Osteoblast (primary cell): ENCODE measurements around the gene MSL3B.
A peak's percentile ranks its signal among the peaks of the same experiment; 100 is the strongest.

Experiments
- DNase-seq: peaks from one replicate; pipeline ENCODE4 v3.0.0; 2011; ENCODE audit warnings: low spot score, mixed read lengths; ENCODE audit not compliant: insufficient read length; ENCODE audit errors: missing footprints
- H2AFZ ChIP-seq: 2 replicates; pipeline ENCODE4 v1.6.0; 2011; ENCODE audit warnings: mild to moderate bottlenecking, low read length
- H3K27ac ChIP-seq: 2 replicates; pipeline ENCODE4 v1.5.1; 2011; ENCODE audit warnings: mild to moderate bottlenecking, low read depth, low read length, moderate library complexity
- H3K27me3 ChIP-seq: 2 replicates; pipeline ENCODE4 v1.6.0; 2012; ENCODE audit warnings: mild to moderate bottlenecking, control low read depth, inconsistent platforms, low read length, moderate library complexity; ENCODE audit not compliant: insufficient read depth
- H3K36me3 ChIP-seq: 2 replicates; pipeline ENCODE4 v1.5.1; 2011; ENCODE audit warnings: mild to moderate bottlenecking, low read length, control low read depth, moderate library complexity; ENCODE audit not compliant: insufficient read depth
- H3K4me1 ChIP-seq: 2 replicates; pipeline ENCODE4 v1.5.1; 2011; ENCODE audit warnings: mild to moderate bottlenecking, low read length, control low read depth, moderate library complexity; ENCODE audit not compliant: insufficient read depth
- H3K4me2 ChIP-seq: 2 replicates; pipeline ENCODE4 v1.6.0; 2011; ENCODE audit warnings: mild to moderate bottlenecking, low read length; ENCODE audit not compliant: insufficient read depth
- H3K4me3 ChIP-seq: fragments of 200-600 bp; sonication (generic); 3 replicates; pipeline ENCODE4 v1.5.1; 2012; ENCODE audit warnings: mild to moderate bottlenecking, low read length, inconsistent platforms; ENCODE audit not compliant: insufficient read depth
- H3K79me2 ChIP-seq: 2 replicates; pipeline ENCODE4 v1.6.0; 2012; ENCODE audit warnings: mild to moderate bottlenecking, low read length, control low read depth, inconsistent platforms; ENCODE audit not compliant: insufficient read depth
- H3K9me3 ChIP-seq: 2 replicates; pipeline ENCODE4 v1.5.1; 2011; ENCODE audit warnings: low read depth, low read length, control low read depth
- H4K20me1 ChIP-seq: 2 replicates; pipeline ENCODE4 v1.6.0; 2012; ENCODE audit warnings: mild to moderate bottlenecking, low read length, control low read depth; ENCODE audit not compliant: insufficient read depth
- CTCF ChIP-seq: IDR thresholded peaks from 2 replicates; pipeline ENCODE4 v1.5.1; 2011; ENCODE audit warnings: mild to moderate bottlenecking, low read depth, low read length, moderate library complexity; ENCODE audit errors: extremely low read depth

MSL3B gene

GRCh38 chr2:233838726-233839446, 29.3 kb downstream of the MSL3B start:
- peak overlapping the region; percentile 35 for H2AFZ ChIP-seq
- H4K20me1 ChIP-seq, result peaks cover 4% of the 10 kb centered on the region
- DNase-seq, result peak; percentile 50
- TF ChIP-seq CTCF, result no peak
- H3K36me3 ChIP-seq, result peaks cover 63% of the 10 kb centered on the region
- H3K4me2 ChIP-seq, result no peak overlapping the region
- H3K4me3 ChIP-seq, result no peak overlapping the region
- no peaks in the 10 kb centered on the region for H3K27me3 ChIP-seq
- no peaks in the 10 kb centered on the region for H3K9me3 ChIP-seq
- H3K79me2 ChIP-seq, result peaks cover 77% of the 10 kb centered on the region
- H3K4me1 ChIP-seq, result no peaks in the 10 kb centered on the region
- no peak overlapping the region for H3K27ac ChIP-seq

GRCh38 chr2:233838251-233838650, 29.9 kb downstream of the MSL3B start:
- Histone ChIP-seq H2AFZ (peak overlapping the region; percentile 35), H4K20me1 (peaks cover 4% of the 10 kb centered on the region), H3K4me2 (no peak overlapping the region), H3K79me2 (peaks cover 71% of the 10 kb centered on the region), H3K27me3 (no peaks in the 10 kb centered on the region), H3K27ac (no peak overlapping the region), H3K4me3 (no peak overlapping the region), H3K9me3 (no peaks in the 10 kb centered on the region), H3K36me3 (peaks cover 57% of the 10 kb centered on the region), H3K4me1 (no peaks in the 10 kb centered on the region)
- TF ChIP-seq CTCF, result no peak
- DNase-seq, result no peak

- H3K36me3 ChIP-seq, result peaks cover 52% of the 10 kb centered on the region
- H3K27ac ChIP-seq, result no peak overlapping the region
- no peak for TF ChIP-seq CTCF
- peak overlapping the region; percentile 13 for H2AFZ ChIP-seq
- H3K4me2 ChIP-seq, result no peak overlapping the region
- H3K4me1 ChIP-seq, result no peaks in the 10 kb centered on the region
- no peaks in the 10 kb centered on the region for H3K27me3 ChIP-seq
- no peaks in the 10 kb centered on the region for H3K9me3 ChIP-seq
- peak; percentile 38 for DNase-seq
- H3K79me2 ChIP-seq, result peaks cover 67% of the 10 kb centered on the region
- H3K4me3 ChIP-seq, result no peak overlapping the region
- peaks cover 4% of the 10 kb centered on the region for H4K20me1 ChIP-seq
These were observed 30.4 kb downstream of the MSL3B start for GRCh38 chr2:233837694-233838229.

GRCh38 chr2:233836359-233836758, 31.8 kb downstream of the MSL3B start:
- peak; percentile 10 for DNase-seq
- Histone ChIP-seq H4K20me1 (peaks cover 4% of the 10 kb centered on the region), H3K27me3 (no peaks in the 10 kb centered on the region), H3K4me2 (no peak overlapping the region), H3K79me2 (peaks cover 55% of the 10 kb centered on the region), H3K4me1 (peaks cover 4% of the 10 kb centered on the region), H3K9me3 (no peaks in the 10 kb centered on the region), H3K36me3 (peaks cover 39% of the 10 kb centered on the region), H2AFZ (no peak overlapping the region), H3K27ac (no peak overlapping the region), H3K4me3 (no peak overlapping the region)
- no peak for TF ChIP-seq CTCF
